Fibroblast of upper back skin (primary cell): Measurements from ENCODE around the gene ZBTB44.
A peak's percentile ranks its signal among the peaks of the same experiment; 100 is the strongest.

ENCODE experiments used
- DNase-seq: peaks from one replicate; pipeline ENCODE4 v3.0.0-alpha.2; 2013

Gene ZBTB44

GRCh38 chr11:130213143-130213978, 101.4 kb downstream of the ZBTB44 start:
- DNase-seq, result peak; percentile 19

GRCh38 chr11:130212431-130212961, 102.2 kb downstream of the ZBTB44 start:
- no peak for DNase-seq

- DNase-seq, result no peak
Measured at GRCh38 chr11:130211781-130212401, 102.8 kb downstream of the ZBTB44 start.

GRCh38 chr11:130211144-130211543, 103.6 kb downstream of the ZBTB44 start:
- DNase-seq, result no peak

- DNase-seq, result no peak
Measured at GRCh38 chr11:130209954-130210854, 104.5 kb downstream of the ZBTB44 start.

- no peak for DNase-seq
Measured at GRCh38 chr11:130209128-130209932, 105.4 kb downstream of the ZBTB44 start.

- DNase-seq, result no peak
Measured at GRCh38 chr11:130208241-130209127, 106.2 kb downstream of the ZBTB44 start.

- DNase-seq, result no peak
Measured at GRCh38 chr11:130206141-130206540, 108.6 kb downstream of the ZBTB44 start.

- no peak for DNase-seq
Measured at GRCh38 chr11:130204703-130205095, 110.0 kb downstream of the ZBTB44 start.

- no peak for DNase-seq
Measured at GRCh38 chr11:130203766-130204702, 110.7 kb downstream of the ZBTB44 start.

- no peak for DNase-seq
Measured at GRCh38 chr11:130202818-130203689, 111.7 kb downstream of the ZBTB44 start.

- no peak for DNase-seq
Measured at GRCh38 chr11:130202009-130202817, 112.5 kb downstream of the ZBTB44 start.

GRCh38 chr11:130201026-130201425, 113.7 kb downstream of the ZBTB44 start:
- DNase-seq, result no peak

GRCh38 chr11:130199792-130200191, 114.9 kb downstream of the ZBTB44 start:
- DNase-seq, result no peak

- DNase-seq, result no peak
Measured at GRCh38 chr11:130198964-130199363, 115.8 kb downstream of the ZBTB44 start.

GRCh38 chr11:130198292-130198691, 116.4 kb downstream of the ZBTB44 start:
- DNase-seq, result no peak

GRCh38 chr11:130197386-130198035, 117.2 kb downstream of the ZBTB44 start:
- no peak for DNase-seq
